Adrenal gland (tissue), 12 donors: ENCODE results near the gene FNDC3B. TPM values are rescaled to one million over a fixed set of nuclear protein-coding genes. Genes with fewer than 3 reads are reported as not detected.

Experiments
- DNase-seq, 7 donors: peaks; one replicate each; pipeline ENCODE4 v3.0.0-alpha.2; 2019 to 2020
- H3K27ac ChIP-seq, 5 donors: fragments of 200-600 bp; sonication (generic) in 4 of 5; 1 replicate in 3 of 5; 2 replicates in 2 of 5; pipeline versions ENCODE4 v1.5.1 to v1.8.0; 2016 to 2020; ENCODE audit warnings: mild to moderate bottlenecking in 1 of 5
- H3K27me3 ChIP-seq: fragments of 200-600 bp; 2 replicates; pipeline ENCODE4 v1.8.0; 2021
- H3K36me3 ChIP-seq, 2 donors: fragments of 200-600 bp; replicated peaks in 1 of 2; 1 replicate in 1 of 2; 2 replicates in 1 of 2; pipeline versions ENCODE4 v1.5.1 to v1.8.0; 2018 to 2022
- H3K4me1 ChIP-seq, 2 donors: fragments of 200-600 bp; replicated peaks in 1 of 2; 1 replicate in 1 of 2; 2 replicates in 1 of 2; pipeline versions ENCODE4 v1.5.1 to v1.8.0; 2018 to 2021
- H3K4me3 ChIP-seq, 4 donors: fragments of 200-600 bp; sonication (generic) in 3 of 4; one replicate each; pipeline ENCODE4 v1.5.1; 2016 to 2018
- H3K9me3 ChIP-seq, 3 donors: fragments of 200-600 bp; sonication (generic) in 1 of 3; replicated peaks in 1 of 3; 1 replicate in 2 of 3; 2 replicates in 1 of 3; pipeline versions ENCODE4 v1.5.1 to v1.8.0; 2016 to 2021
- CTCF ChIP-seq, 6 experiments: fragments of 450-650 bp in 4 of 6; fragments of 200-600 bp in 2 of 6; sonication (generic) in 1 of 6; IDR thresholded peaks; 1 replicate in 5 of 6; 2 replicates in 1 of 6; pipeline versions ENCODE4 v1.5.1 to v1.8.0; 2016 to 2021; ENCODE audit warnings: antibody characterized with exemption in 6 of 6, mild to moderate bottlenecking in 2 of 6, moderate library complexity in 1 of 6
- POLR2A ChIP-seq, 2 donors: fragments of 450-650 bp; IDR thresholded peaks; one replicate each; pipeline ENCODE4 v1.6.1; 2017; ENCODE audit warnings: antibody characterized with exemption in 2 of 2, mild to moderate bottlenecking in 2 of 2, moderate library complexity in 1 of 2
- WGBS, 4 donors: extraction: QIAGEN DNeasy Blood & Tissue Kit in 2 of 4; methylation state at CpG; one replicate each; pipeline versions ENCODE4 v1.1.5 to v1.1.7; 2013 to 2017; 5-methylcytosine and 5-hydroxymethylcytosine counted together
- intact Hi-C, 2 donors: fragments of 100-400 bp; cut with DNase I; formaldehyde crosslinking; loops; one replicate each; pipeline versions ENCODE4 v1.14.1 to v1.15.0; 2022 to 2023
- polyA plus RNA-seq, 3 donors: library from polyadenylated mRNA; stranded (reverse); fragments of 200-250 nt in 2 of 3; fragments of 350-450 nt in 1 of 3; fragmentation: Illumina TruSeq in 1 of 3; extraction: RNeasy Lipid Tissue Mini Kit (QIAGEN cat#74804) in 1 of 3; gene quantifications; one replicate each; pipeline ENCODE4 v1.2.3, GENCODE V29; 2013 to 2014
- total RNA-seq, 9 donors: library from RNA; depleted of rRNA in 4 of 9; stranded (reverse); fragments of >200 nt in 4 of 9; fragments of 120-200 nt in 1 of 9; fragmentation: NEBNext Ultra II Directional in 1 of 9; extraction: Animal tissue kit (Norgen Biotek cat#: 25700) in 1 of 9; gene quantifications; one replicate each; pipeline versions ENCODE4 v1.1.0 to v1.2.4, GENCODE V29; 2013 to 2023
- donor health status: healthy with polysubstance abuse.
- donor health status: Bipolar disorder and iron deficiency.
- donor health status: DM: yes; HTN: yes; CAD: no.
- donor health status: DM: no; HTN: no; CAD: no.
- donor health status: DM: no; HTN: no; CAD: no.
- donor health status: DM: yes; HTN: yes; CAD: no.

The FNDC3B gene
- total and polyA plus RNA-seq, 12 donors, result 9.9 to 228 (median 105) TPM

GRCh38 chr3:172396400-172396799, 357.0 kb downstream of the FNDC3B start:
- no peak overlapping the region for H3K27ac ChIP-seq
- 89 to 93% (median 91%) methylated on average over 7 of the region's 7 CpGs for WGBS, 4 donors
- TF ChIP-seq CTCF (IDR thresholded peaks at IDR 0.05) (no peak), POLR2A (IDR thresholded peaks at IDR 0.05) (no peak)
- intact Hi-C loops, result no loop called here
- H3K9me3 ChIP-seq, result no peaks in the 10 kb centered on the region
- no peak for DNase-seq
- peaks cover 0 to 6% of the 10 kb centered on the region in 2 donors for H3K36me3 ChIP-seq
- H3K27me3 ChIP-seq, result no peaks in the 10 kb centered on the region
- H3K4me1 ChIP-seq, result no peaks in the 10 kb centered on the region
- no peak overlapping the region for H3K4me3 ChIP-seq

- WGBS, 4 donors, result 47 to 73% (median 58%) methylated on average over 1 of the region's 1 CpG
- H3K9me3 ChIP-seq, result no peaks in the 10 kb centered on the region
- DNase-seq, result no peak
- no peaks in the 10 kb centered on the region for H3K27me3 ChIP-seq
- H3K27ac ChIP-seq, result no peak overlapping the region
- H3K4me3 ChIP-seq, result no peak overlapping the region
- no peaks in the 10 kb centered on the region for H3K4me1 ChIP-seq
- no peak for TF ChIP-seq CTCF (IDR thresholded peaks at IDR 0.05)
- TF ChIP-seq POLR2A (IDR thresholded peaks at IDR 0.05), result no peak
- H3K36me3 ChIP-seq, result peaks cover 0 to 6% of the 10 kb centered on the region in 2 donors
- intact Hi-C loops, result no loop called here
Observed at GRCh38 chr3:172397716-172398405, 358.5 kb downstream of the FNDC3B start.

- DNase-seq, result no peak
- Histone ChIP-seq H3K9me3 (no peaks in the 10 kb centered on the region), H3K27ac (no peak overlapping the region), H3K27me3 (no peaks in the 10 kb centered on the region), H3K4me1 (no peaks in the 10 kb centered on the region), H3K36me3 (peaks cover 0 to 6% of the 10 kb centered on the region in 2 donors), H3K4me3 (no peak overlapping the region)
- no peak for TF ChIP-seq CTCF (IDR thresholded peaks at IDR 0.05)
- TF ChIP-seq POLR2A (IDR thresholded peaks at IDR 0.05), result no peak
- WGBS, 4 donors, result 95 to 98% (median 96%) methylated on average over 4 of the region's 4 CpGs
- intact Hi-C loops, result no loop called here
Observed at GRCh38 chr3:172398484-172398883, 359.1 kb downstream of the FNDC3B start.

- DNase-seq, result no peak
- intact Hi-C loops, result no loop called here
- TF ChIP-seq CTCF (IDR thresholded peaks at IDR 0.05), result no peak
- TF ChIP-seq POLR2A (IDR thresholded peaks at IDR 0.05), result no peak
- no peak overlapping the region for H3K27ac ChIP-seq
- peaks cover 0 to 3% of the 10 kb centered on the region in 2 donors for H3K36me3 ChIP-seq
- no peaks in the 10 kb centered on the region for H3K9me3 ChIP-seq
- H3K27me3 ChIP-seq, result no peaks in the 10 kb centered on the region
- no peaks in the 10 kb centered on the region for H3K4me1 ChIP-seq
- no peak overlapping the region for H3K4me3 ChIP-seq
- 49 to 100% (median 95%) methylated on average over 2 of the region's 2 CpGs for WGBS, 4 donors
Observed at GRCh38 chr3:172402090-172402489, 362.7 kb downstream of the FNDC3B start.
